GM18502 (cell line): ENCODE data around the gene ABHD1.
"Not testable (repeated sequence)": the region's sequence is repeated elsewhere in the genome, so short reads cannot be mapped to it uniquely, and the experiment has no call there.

Source experiments
- ATAC-seq: cut with Tn5 transposase; IDR thresholded peaks from one replicate; pipeline ENCODE4 v1.9.1; 2021; ENCODE audit warnings: mild to moderate bottlenecking; ENCODE audit not compliant: unreplicated experiment, poor library complexity

ABHD1 gene

GRCh38 chr2:27159271-27159670, 35.7 kb downstream of the ABHD1 start:
- ATAC-seq = no peak

- no peak for ATAC-seq
These were observed 36.6 kb downstream of the ABHD1 start for GRCh38 chr2:27160191-27160590.

GRCh38 chr2:27162151-27163121, 38.8 kb downstream of the ABHD1 start:
- no peak for ATAC-seq

- peak; percentile 61 for ATAC-seq
These were observed 41.5 kb downstream of the ABHD1 start for GRCh38 chr2:27164960-27165763.

GRCh38 chr2:27170581-27171337, 47.1 kb downstream of the ABHD1 start:
- ATAC-seq = no peak

GRCh38 chr2:27171351-27171848, 47.8 kb downstream of the ABHD1 start:
- ATAC-seq = no peak

GRCh38 chr2:27174638-27175037, 51.0 kb downstream of the ABHD1 start:
- ATAC-seq = no peak

GRCh38 chr2:27175330-27175729, 51.7 kb downstream of the ABHD1 start:
- ATAC-seq = no peak

- not testable (repeated sequence) for ATAC-seq
These were observed 52.2 kb downstream of the ABHD1 start for GRCh38 chr2:27175781-27176180.

- ATAC-seq = no peak
These were observed 54.1 kb downstream of the ABHD1 start for GRCh38 chr2:27177441-27178351.

GRCh38 chr2:27178469-27178868, 54.9 kb downstream of the ABHD1 start:
- no peak for ATAC-seq

- ATAC-seq = no peak
These were observed 55.9 kb downstream of the ABHD1 start for GRCh38 chr2:27179344-27180000.
